HG02884 (cell line): Measurements from ENCODE around the gene ZNF217.
"Not testable (repeated sequence)": the region's sequence is repeated elsewhere in the genome, so short reads cannot be mapped to it uniquely, and the experiment has no call there.

Experiments
- ATAC-seq: cut with Tn5 transposase; IDR thresholded peaks from one replicate; pipeline ENCODE4 v1.9.1; 2021; ENCODE audit warnings: mild to moderate bottlenecking, moderate library complexity; ENCODE audit not compliant: unreplicated experiment

The ZNF217 gene

DNA sequence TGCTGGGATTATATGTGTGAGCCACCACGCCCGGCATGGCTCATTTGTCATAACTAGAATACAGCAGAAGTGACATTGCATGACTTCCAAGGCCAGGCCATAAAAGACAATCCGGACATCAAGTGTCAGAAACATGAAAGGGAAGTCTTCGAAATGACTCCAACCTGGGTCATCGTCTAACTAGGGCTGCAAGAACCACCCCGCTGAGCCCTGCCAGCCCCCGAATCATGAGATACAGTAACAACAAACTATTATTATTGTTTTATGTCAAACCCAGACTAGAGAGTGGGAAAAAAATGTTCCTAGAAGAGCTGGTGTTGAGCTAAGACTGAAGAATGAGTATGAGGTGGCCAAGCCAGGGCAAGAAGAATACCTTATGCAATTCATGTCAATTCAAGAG, 59.6 kb downstream of the ZNF217 start:
- no peak for ATAC-seq

GRCh38 chr20:53533500-53533899, 60.1 kb downstream of the ZNF217 start:
- no peak for ATAC-seq

- ATAC-seq, result not testable (repeated sequence)
Measured at GRCh38 chr20:53532654-53533312, 60.9 kb downstream of the ZNF217 start.

- no peak for ATAC-seq
Measured at GRCh38 chr20:53530440-53530839, 63.2 kb downstream of the ZNF217 start.

DNA sequence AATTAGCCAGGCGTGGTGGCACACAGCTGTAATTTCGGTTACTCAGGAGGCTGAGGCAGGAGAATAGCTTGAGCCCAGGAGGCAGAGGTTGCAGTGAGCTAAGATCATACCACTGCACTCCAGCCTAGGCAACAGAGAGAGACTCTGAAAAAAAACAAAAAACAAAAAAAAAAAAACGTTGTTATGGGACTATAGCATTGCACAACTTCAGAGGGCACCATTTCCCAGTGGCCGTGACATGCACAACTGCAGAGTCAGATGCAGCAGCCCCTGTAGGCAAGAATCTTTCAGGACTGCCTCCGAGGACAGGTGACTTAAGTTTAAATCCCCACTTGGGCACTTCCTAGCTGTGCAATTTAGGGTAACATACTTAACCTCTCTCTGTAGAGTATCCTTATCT, 64.0 kb downstream of the ZNF217 start:
- ATAC-seq, result no peak

DNA sequence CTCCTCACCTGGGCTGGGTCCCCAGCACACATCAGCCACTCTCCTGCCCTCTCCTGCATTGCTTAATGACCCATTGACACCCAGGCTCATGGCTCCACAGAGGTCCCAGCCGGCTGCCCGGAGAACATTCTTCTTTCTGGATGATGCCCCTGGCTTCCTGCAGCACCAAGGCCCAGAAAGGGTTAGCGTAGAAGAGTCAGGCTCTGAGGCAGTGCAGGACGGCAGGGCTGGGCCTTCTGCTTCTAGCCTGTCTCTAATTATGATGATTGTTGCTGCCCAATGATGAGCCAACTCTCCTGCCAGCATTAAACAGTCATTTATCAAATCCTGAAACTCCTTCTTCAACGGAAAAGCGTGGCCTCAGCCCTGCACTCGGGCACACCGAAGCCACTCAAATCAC, 66.4 kb downstream of the ZNF217 start:
- no peak for ATAC-seq

DNA sequence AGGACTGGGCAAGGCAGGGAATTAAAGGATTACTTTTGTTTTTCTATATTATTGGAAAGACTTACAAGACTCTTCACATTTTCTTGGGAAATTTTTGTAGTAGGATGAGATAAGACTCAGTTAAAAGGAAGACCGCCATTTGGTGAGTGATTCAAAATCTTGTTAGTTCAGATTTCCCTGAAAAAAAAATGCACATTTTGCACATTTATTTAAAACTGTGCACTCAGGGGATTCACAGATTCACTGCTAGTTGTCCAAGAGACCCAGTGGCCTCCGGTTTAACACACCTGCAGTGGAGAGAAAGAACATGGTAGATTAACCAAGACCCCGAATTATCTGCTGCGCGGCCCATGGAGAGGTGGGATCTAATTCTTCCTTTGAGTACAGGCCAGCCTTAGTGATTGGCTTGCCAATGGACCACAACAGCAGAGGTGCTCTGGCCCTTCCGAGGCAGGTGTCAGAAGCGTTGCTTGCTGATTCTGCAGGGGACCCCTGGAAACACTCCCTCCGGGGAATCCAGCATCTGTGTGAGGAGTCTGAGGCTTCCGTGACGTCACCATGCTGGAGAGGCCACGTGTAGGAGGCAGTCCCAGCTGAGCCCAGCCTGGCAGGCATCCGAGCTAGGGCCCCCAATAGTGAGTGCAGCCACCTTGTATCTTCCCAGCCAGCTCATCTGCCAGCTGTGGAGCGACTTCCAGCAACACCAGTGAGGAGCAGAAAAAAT, 68.9 kb downstream of the ZNF217 start:
- no peak for ATAC-seq

DNA sequence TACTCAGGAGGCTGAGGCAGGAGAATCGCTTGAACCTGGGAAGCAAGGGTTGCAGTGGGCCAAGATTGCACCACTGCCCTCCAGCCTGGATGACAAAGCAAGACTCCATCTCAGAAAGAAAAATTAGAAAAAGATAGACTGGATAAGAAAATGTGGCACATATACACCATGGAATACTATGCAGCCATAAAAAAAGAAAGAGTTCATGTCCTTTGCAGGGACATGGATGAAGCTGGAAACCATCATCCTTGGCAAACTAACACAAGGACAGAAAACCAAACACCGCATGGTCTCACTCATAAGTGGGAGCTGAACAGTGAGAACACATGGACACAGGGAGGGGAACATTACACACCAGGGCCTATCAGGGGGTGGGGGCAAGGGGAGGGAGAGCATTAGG, 70.0 kb downstream of the ZNF217 start:
- not testable (repeated sequence) for ATAC-seq

DNA sequence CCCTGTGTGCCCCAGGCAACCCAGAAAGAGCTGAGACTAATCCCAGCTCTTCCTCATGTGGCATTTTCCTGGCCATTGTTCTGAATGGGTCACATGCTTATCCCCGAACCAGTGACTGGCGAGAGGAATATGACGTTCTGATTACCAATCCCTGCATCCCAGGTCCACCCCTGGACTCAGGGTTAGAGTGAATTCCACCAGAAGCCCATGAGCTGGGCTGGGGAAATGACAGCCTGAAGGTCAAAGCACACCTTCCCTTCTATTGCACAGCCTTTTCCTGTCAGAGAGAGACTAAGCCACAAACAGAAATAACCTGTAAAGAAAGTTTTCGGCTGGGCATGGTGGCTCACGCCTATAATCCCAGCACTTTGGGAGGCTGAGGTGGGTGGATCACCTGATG, 70.9 kb downstream of the ZNF217 start:
- no peak for ATAC-seq

- no peak for ATAC-seq
Measured at GRCh38 chr20:53522026-53522425, 71.6 kb downstream of the ZNF217 start.

GRCh38 chr20:53521421-53521820, 72.2 kb downstream of the ZNF217 start:
- not testable (repeated sequence) for ATAC-seq

- ATAC-seq, result no peak
Measured at GRCh38 chr20:53517146-53517545, 76.5 kb downstream of the ZNF217 start.
